Uterus (tissue), 2 donors: ENCODE results near the gene SMIM10.

Source experiments
- CTCF ChIP-seq, 4 experiments: fragments of 200-600 bp in 2 of 4; fragments of 450-650 bp in 2 of 4; sonication (generic) in 2 of 4; IDR thresholded peaks; one replicate each; pipeline ENCODE4 v1.5.1; 2016 to 2019; ENCODE audit warnings: antibody characterized with exemption in 4 of 4, mild to moderate bottlenecking in 2 of 4, moderate library complexity in 1 of 4
- POLR2A ChIP-seq, 2 donors: fragments of 450-650 bp; IDR thresholded peaks; one replicate each; pipeline ENCODE4 v1.6.1; 2016; ENCODE audit warnings: antibody characterized with exemption in 2 of 2, mild to moderate bottlenecking in 1 of 2, moderate library complexity in 1 of 2

GRCh38 chrX:135009057-135009610 is 18.3 kb downstream of the SMIM10 start:
- TF ChIP-seq CTCF (IDR thresholded peaks at IDR 0.05) = no peak
- TF ChIP-seq POLR2A (IDR thresholded peaks at IDR 0.05) = no peak
